CD4-positive, alpha-beta T cell treated with Interleukin-15 for 4 hours (primary cell): ENCODE results near the gene ATP7A.

Source experiments
- DNase-seq: peaks from one replicate; pipeline ENCODE4 v3.0.0-alpha.2; 2020; ENCODE audit warnings: low spot score

The ATP7A gene

DNA sequence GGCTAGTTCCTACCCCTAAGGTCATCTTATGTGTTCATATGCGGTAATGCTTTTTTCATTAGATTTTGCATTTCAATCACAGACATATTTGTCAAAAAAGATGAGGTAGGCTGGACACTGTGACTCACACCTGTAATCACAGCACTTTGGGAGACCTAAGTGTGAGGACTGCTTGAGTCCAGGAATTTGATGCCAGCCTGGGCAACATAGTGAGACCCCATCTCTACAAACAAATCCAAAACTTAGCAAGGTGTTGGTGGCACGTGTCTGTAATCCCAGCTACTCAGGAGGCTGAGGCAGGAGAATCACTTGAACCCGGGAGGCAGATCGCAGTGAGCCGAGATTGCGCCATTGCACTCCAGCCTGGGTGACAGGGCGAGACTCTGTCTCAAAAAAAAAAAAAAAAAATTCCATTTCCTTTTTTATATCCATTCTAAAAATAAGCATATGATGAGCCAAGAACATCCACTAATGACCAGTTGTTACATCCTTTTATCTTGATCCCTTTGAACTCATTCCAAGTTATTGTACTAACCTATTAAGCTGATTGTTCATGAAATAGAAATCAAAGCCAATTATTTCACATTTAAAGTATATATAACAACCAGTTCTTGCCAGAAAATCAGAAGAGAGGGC lies 35.5 kb downstream of the ATP7A start:
- DNase-seq = no peak

DNA sequence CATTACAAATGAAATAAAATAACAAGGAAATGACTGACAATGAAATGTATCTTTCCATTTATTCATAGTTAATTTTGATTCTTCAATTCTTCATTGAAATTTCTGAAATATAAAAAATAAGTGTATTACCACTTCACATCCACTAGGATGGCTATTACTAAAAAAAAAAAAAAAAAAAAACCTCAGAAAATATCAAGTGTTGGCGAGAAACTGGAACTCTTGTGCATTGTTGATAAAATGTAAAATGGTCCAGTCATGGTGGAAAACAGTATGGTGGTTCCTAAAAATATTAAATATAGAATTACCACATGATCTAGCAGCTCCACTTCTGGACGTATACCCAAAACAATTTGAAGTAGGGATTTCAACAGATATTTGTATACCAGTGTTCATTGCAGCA lies 36.1 kb downstream of the ATP7A start:
- DNase-seq = no peak

- no peak for DNase-seq
Measured at GRCh38 chrX:77949840-77950239, 39.3 kb downstream of the ATP7A start.

- DNase-seq = no peak
Measured at GRCh38 chrX:77952173-77952572, 41.7 kb downstream of the ATP7A start.

DNA sequence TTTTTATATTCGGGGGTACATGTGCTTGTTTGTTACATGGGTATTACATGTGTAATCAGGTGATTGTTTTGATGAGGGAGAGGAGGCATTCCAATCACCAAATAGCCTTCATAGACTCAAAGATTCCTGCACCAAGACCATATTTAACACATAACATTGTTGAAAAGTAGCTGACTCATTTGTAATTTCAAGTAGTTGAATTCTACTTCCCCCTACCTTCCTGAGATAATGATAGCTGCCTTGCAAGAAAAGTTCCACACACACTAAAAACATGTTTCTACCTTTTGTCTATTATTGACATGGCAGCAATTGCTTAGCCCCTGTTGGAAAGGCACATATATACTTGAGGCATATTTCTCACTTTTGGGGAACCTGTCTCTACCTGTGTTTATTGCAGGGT lies 42.8 kb downstream of the ATP7A start:
- DNase-seq = no peak

DNA sequence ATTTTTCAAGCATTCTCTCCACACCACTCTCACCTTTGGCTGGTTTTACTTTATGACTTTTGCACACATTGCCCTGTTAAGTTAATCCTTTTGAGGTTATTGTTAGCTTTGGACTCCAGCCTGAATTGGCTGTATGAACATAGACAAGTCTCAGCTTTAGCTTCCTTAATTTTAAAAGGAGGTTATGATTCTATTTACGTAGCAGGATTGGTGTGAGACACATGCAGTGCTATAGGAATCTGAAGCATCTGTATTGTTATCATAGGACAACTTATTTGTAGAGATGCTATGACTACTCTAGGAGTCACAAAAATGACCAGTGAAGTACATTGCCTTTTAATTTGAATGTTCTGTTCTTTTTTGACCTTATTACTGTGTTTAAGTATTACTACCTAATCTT lies 43.2 kb downstream of the ATP7A start:
- no peak for DNase-seq

GRCh38 chrX:77960567-77960966 lies 50.1 kb downstream of the ATP7A start:
- no peak for DNase-seq

DNA sequence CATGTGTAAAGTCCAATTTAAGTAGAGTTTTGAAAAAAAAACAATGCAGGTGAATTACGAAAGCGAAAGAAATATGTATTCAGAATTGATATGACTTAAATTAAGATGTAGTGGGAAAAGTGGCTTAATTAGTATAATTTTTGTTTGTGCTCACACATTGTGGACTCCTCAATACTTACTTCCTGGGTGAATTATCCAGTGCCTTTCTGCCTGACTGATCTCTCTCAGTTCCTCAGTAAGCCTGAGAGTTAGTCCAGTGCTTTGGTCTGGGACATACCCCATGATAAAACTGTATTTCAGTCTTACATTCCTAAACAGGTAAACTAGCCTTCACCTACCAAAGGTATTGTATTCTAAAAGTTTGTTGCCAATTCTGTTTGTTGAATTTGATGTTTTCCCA lies 50.6 kb downstream of the ATP7A start:
- no peak for DNase-seq

DNA sequence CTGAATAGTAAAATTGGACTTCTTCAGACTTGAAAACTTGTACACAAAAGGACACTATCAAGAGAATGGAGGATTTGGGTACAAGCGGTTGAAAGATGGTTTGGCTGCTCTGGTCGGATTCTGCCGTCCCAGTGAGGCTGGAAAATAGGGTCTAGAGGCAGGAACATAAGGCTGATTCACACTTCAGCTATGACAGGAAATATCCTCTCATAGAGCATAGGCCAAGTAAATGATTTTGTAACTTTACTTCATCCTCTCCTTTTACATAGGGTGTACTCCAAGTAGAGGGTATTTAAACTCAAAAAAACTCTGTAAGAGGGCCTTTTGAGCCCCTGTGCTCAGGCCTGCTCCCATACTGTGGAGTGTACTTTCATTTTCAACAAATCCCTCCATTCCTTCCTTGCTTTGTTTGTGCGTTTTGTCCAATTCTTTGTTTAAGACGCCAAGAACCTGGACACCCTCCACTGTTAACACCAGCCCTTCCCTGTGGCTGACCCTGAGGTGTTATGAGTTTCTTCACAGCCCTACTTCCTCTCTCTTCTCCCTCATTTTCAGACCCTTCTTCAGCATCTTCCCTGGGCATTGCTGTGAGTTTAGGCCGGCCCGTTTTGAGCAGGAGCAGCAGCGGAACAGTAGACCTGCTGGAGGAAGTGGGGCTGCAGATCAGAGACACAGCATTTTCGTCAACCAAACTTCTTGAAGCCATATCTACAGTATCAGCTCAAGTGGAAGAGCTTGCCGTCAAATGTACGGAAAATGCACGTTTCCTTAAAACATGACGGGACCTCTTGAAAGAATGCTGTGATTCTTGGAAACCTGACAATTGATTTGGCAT lies 51.8 kb downstream of the ATP7A start:
- peak; percentile 1 for DNase-seq

DNA sequence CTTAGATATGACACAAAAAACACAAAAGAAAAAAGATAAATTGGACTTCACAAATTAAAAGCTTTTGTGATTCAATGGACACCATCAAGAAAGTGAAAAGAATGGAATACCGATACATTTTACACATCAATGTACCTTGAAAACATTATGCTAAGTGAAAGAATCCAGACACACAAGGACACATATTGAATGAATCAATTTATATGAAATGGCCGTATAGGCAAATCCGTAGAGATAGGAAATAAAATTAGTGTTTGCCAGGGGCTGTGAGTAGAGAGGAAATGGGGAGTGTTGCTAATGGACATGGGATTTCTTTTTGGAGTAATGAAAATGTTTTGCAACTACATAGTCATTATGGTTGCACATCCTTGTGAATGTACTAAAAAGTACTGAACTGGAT lies 55.9 kb downstream of the ATP7A start:
- DNase-seq = no peak

DNA sequence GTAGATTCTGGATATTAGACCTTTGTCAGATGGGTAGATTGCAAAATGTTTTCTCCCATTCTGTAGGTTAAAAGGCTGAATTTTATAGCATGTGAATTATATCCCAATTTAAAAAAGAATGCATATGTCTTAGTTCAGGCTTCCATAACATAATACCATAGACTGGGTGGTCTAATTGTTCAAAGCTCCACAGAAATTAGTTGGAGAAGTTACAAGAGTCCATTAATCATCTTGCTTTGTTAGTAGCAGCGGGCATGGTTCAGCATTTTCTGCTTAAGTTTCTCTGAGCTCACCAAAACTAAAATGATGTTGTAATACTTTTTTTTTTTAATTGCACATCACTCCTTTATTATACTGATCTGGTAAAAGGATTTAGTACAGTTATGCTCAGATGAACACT lies 57.1 kb downstream of the ATP7A start:
- DNase-seq = no peak

DNA sequence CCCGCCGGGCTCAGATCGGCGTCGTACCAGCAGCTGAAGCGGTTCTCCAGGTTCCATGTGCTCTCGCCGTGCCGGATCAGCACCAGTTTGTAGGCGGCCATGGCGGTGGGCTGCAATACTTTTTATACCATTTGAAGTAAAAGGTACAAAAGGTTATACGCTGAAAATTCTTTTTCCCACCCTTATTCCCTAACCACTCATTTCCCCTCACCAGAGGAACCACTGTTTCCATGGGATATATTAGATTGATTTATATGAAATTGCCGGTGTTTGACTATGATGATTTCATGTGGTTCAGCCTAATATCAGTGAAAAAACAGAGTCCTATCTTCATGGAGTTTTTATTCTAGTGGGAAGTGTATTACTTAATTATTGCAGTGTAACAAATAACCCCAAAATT lies 59.0 kb downstream of the ATP7A start, which contains the start of gene PGAM4:
PGAM4 (minus strand) TSS at position 101 of the 400 bp plus-strand sequence; CDS start at position 101, 0 bp downstream.
- DNase-seq = no peak

- no peak for DNase-seq
Measured at GRCh38 chrX:77975755-77976154, 65.3 kb downstream of the ATP7A start.

DNA sequence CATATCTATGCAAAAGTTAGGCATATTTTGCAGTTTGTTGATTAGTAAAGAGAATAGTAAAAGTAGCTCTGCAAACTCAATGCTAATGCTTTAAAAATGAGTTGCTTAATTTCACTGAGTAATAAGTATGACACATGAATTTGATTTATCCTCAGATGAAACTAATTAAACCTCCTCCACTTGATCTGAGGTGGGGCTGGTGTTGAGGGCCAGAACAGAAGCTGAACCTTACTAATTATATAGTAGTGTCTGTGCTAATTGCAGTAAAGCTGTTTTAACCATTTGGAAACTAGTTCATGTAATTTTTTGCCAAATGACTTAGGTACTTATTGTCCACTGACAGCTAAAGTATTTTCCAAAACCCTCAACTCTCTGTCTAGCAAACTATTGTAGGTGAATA lies 66.6 kb downstream of the ATP7A start:
- DNase-seq = no peak

GRCh38 chrX:77977518-77977917 lies 67.0 kb downstream of the ATP7A start:
- DNase-seq = no peak

GRCh38 chrX:77979870-77980269 lies 69.4 kb downstream of the ATP7A start:
- DNase-seq = no peak

DNA sequence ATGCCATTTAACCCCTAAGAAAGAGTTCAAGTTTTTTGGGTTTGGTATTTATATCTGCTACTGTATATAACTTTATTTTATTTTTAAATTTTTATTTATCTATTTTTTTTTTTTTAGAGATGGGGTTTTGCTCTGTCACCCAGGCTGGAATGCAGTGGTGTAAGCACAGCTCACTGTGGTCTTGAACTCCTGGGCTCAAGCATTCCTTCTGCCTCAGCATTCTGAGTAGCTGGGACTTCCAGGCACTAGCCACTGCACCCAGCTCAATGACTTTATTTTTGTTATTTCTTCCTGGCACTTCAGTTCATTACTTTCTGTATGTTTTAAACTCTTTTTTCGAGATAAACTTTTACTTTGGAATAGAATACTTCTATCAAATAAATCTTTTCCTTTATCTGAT lies 101.4 kb downstream of the ATP7A start:
- no peak for DNase-seq

DNA sequence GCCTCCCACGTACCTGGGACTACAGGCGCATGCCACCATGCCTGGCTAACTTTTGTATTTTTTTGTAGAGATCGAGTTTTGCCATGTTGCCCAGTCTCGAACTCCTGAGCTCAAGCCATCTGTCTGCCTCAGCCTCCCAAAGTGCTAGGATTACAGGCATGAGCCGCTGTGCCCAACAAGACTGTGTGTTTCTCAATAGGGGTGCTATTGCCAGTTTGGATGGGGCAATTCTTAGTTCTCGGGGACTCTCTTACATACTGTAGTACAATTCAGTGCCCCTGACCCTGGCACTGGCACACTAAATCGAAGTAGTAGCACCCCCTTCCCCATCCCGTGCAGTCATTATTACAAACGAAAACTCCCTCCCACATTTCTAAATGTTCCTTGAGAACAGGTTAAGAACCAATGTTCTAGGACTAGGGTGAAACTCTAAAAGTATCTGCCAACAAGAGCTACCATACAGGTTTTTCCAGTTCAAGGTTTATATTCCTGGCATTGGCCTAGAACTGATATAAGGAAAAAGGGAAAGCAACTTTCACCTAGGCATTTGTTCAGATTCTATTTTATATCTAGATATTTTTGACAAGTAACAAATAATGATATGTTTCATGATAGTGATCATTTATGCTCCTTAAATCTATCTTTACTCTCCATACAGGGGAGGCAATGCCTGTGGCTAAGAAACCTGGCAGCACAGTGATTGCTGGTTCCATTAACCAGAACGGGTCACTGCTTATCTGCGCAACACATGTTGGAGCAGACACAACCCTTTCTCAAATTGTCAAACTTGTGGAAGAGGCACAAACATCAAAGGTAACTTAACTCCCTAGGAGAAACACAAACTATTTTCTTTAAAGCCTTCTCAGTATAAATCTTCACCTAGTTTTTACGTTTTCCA lies 109.3 kb downstream of the ATP7A start:
- DNase-seq = no peak

DNA sequence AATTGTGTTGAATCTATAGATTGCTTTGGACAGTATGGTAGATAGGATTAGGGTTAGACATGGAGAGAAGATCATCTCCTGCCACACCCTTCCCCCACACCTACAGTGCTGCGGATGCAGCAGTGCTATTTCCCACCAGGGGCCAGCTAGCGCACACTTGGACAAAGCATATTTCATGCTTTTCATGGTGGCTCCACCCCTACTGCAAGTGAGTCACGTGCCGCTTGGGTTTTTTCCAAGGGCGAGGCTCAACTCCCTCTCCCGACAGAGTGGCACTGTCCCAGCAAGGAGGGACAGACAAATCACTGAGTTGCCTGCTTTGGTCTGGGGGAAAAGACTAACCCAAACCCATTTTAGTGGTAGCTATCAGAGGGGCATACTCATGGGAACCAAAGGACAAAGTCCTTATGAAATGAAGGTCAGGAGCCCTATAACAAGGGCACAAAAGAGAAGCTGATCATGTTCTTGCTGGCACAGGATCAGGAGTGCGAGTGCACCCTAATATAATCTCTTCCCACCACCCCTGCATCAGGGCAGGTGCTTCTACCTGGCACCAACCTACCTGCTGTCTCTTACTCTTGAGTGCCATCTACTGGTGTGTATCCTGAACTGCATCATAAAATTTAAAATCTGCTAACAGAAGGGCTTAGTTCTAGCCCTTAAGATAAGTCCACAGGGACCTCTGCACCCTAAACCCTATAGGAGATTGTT lies 114.0 kb downstream of the ATP7A start:
- DNase-seq = peak; percentile 59

DNA sequence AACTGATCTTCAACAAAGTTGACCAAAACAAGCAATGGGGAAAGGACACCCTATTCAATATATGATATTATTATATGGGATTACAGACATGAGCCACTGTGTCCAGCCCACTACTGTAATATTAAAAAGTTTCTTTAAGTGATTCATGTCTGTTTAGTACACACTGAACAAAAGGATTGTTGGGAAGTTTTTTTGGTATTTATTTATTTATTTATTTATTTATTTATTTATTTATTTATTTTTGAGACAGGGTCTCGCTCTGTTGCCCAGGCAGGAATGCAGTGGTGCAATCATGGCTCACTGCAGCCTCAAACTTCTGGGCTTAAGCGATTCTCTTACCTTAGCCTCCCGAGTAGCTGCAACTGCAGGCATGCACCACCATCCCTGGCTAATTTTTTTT lies 117.3 kb downstream of the ATP7A start:
- DNase-seq = no peak

GRCh38 chrX:78029663-78030062 lies 119.2 kb downstream of the ATP7A start:
- DNase-seq = no peak

GRCh38 chrX:78035061-78035460 lies 124.6 kb downstream of the ATP7A start:
- no peak for DNase-seq
